ENCODE measurements around the gene MARCHF11. TPM values are rescaled to one million over a fixed set of nuclear protein-coding genes. Genes with fewer than 3 reads are reported as not detected.

The MARCHF11 gene
- total RNA-seq, 2 donors from 2014 or later, result 0.24 to 0.33 TPM

DNA sequence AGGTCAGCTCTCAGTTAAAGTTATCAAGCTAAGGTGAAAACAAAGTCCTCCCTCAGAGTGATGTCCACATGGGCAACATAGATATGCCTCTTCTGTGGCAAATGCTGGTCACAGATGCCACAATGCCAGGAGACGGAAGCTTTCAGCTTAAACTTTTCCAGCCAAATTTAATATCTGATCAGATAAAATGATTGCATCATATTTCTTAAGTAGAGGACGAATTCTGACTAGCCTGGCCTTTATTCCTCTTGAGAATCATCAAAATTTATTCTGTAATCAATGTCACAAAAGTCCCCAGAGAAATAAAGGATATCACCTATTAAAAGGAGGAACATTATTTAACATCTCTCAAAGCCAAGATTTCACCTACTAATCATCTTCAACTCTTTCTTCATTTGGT lies 161.9 kb downstream of the MARCHF11 start:
- TF ChIP-seq, protein P1, sequence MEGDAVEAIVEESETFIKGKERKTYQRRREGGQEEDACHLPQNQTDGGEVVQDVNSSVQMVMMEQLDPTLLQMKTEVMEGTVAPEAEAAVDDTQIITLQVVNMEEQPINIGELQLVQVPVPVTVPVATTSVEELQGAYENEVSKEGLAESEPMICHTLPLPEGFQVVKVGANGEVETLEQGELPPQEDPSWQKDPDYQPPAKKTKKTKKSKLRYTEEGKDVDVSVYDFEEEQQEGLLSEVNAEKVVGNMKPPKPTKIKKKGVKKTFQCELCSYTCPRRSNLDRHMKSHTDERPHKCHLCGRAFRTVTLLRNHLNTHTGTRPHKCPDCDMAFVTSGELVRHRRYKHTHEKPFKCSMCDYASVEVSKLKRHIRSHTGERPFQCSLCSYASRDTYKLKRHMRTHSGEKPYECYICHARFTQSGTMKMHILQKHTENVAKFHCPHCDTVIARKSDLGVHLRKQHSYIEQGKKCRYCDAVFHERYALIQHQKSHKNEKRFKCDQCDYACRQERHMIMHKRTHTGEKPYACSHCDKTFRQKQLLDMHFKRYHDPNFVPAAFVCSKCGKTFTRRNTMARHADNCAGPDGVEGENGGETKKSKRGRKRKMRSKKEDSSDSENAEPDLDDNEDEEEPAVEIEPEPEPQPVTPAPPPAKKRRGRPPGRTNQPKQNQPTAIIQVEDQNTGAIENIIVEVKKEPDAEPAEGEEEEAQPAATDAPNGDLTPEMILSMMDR (IDR thresholded peaks at IDR 0.05), result no peak
- Histone ChIP-seq H3K4me1 (no peaks in the 10 kb centered on the region), H3K9me3 (no peaks in the 10 kb centered on the region), H3K27me3 (no peaks in the 10 kb centered on the region), H3K4me3 (no peak overlapping the region), H3K27ac (no peak overlapping the region), H3K36me3 (no peaks in the 10 kb centered on the region)
- DNase-seq (ENCODE audit: low spot score), result no peak
